Measurements from ENCODE around the gene FGF5. TPM values are rescaled to one million over a fixed set of nuclear protein-coding genes. Genes with fewer than 3 reads are reported as not detected.
A peak's percentile ranks its signal among the peaks of the same experiment; 100 is the strongest.

FGF5 gene
- total RNA-seq, 1 donor from 2014 or later, result 3.2 TPM

DNA sequence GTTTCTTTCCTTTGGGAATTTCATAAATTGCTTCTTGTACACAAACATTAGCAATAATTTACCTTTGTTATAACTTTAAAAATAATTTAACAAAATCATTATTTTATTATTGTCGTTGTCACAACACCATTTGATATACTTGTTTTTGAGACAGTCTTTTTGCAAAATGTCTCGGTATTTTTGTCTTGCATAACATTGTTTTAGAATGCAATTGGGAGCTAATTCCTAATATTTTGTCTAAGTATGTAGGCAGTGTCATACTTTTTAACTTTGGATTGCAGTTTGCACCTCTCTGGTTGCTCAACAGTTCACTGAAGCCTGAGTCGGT lies 68.7 kb downstream of the FGF5 start:
- DNase-seq (ENCODE audit: low read depth), result peak; percentile 3

DNA sequence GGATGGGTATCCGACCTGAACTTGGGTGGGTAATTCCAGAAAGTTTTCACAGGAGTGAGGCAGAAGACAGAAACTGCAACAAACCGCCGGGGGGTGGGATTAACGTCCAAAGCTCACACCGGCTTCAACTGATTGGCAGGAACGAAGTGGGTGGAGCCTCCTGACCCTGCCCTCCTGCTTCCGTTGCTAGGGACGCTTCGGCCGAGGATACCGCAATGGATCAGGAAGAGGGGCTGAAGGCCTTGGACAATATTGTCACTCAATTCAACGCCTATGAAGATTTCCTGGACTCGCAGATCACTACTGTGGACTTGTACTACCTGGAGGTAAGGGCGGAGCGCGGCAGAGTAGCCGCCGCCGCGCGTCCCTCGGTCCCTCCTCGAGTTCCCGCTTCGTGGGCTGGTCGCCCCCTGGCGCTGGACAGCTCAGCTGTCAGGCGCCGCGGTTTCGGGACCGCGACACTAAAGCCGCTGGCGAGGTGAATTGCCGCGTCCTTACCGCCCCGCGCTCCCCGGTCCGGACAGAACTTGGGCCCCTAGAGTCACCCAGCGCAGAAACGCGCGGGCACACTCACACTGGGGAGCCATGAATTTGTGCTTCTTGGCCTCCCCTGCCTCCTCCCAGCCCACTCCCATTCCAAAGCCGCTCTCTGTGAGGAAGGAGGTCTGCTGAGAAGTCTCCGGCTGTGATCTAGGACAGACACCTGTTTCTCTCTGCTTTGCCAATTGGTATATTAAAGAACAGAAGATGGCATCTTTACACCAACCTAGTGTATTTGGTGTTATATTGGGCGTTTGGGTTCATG lies 69.3 kb downstream of the FGF5 start, which contains the start of gene CFAP299:
Gene CFAP299 (plus strand): TSS at position 177 of the 805 bp plus-strand sequence.
- DNase-seq (ENCODE audit: low read depth), result peak; percentile 95

DNA sequence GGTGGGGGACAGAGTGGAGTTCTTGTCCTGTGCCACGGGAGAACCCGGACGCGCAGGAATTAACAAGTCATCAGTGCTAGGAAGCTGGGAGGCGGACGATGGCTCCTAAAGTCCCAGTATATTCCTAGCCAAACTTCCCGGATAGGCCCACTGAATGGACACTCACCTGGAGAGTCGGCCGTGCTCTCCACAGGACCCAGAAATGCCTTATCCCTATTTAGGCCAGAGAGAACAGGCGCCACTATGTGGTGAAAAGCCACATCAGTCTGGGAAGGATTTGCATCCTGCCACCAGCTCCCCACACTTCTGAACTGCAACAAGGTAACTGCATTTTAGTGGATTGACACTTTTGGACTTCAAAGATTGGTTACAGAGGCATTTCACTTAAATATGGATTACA lies 70.1 kb downstream of the FGF5 start:
- DNase-seq (ENCODE audit: low read depth), result peak; percentile 13

DNA sequence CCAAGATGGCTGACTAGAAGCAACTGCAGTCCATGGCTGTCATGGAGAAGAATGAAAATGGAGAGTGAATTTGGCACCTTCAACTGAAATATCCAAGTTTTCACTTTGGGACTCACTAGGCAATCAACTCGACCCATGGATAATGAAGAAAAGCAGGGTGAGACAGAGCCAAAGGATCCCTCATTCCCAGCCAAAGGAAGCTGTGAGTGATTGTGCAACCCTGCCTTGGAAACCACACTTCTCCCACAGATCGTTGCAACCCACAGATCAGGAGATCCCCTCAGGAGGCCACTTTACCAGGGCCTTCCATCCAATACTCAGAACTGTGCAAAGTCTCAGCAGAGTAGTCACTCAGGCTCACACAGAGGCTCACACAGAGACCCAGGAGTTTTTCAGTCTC lies 73.6 kb downstream of the FGF5 start:
- DNase-seq (ENCODE audit: low read depth), result no peak

Other genes starting within 250 kb of the FGF5 start
- gene ANTXR2, start 193.4 kb upstream of the FGF5 start, total RNA-seq, result 155 and 187 TPM in 2 replicates
- 14.7 and 15.4 TPM in 2 replicates for gene PRDM8, start 69.2 kb upstream of the FGF5 start, total RNA-seq
- gene CFAP299, start 69.1 kb downstream of the FGF5 start, total RNA-seq, result 0.62 and 1.9 TPM in 2 replicates